IMR-90 (cell line): ENCODE measurements around the gene ALS2. TPM values are rescaled to one million over a fixed set of nuclear protein-coding genes. Genes with fewer than 3 reads are reported as not detected.
A peak's percentile ranks its signal among the peaks of the same experiment; 100 is the strongest.

Experiments used
- ATAC-seq: fragments of 200-7000 bp; cut with Tn5 transposase; 2 replicates; pipeline ENCODE4 v1.9.1; 2020; ENCODE audit warnings: low read depth, mild to moderate bottlenecking, moderate library complexity
- BruUV-seq: library from RNA; stranded (reverse); fragments of 400-500 nt; replicated peaks from 2 replicates; lab custom pipeline; 2021; lab: Mats Ljungman, UMichigan
- CTCF ChIA-PET: fragments of 300-600 bp; formaldehyde crosslinking; extraction: SDS; loops from one replicate; lab custom pipeline; 2021; ENCODE audit warnings: antibody characterized with exemption; lab: Yijun Ruan, JAX
- POLR2A ChIA-PET: fragments of 300-600 bp; sonication (Branson Sonifier 250); formaldehyde crosslinking; loops from one replicate; lab custom pipeline; 2022; ENCODE audit warnings: antibody characterized with exemption; ENCODE audit not compliant: unreplicated experiment; lab: Charles Lee
- DNase-seq: peaks from one replicate; pipeline ENCODE4 v3.0.0; 2013
- H2AFZ ChIP-seq: replicated peaks from 2 replicates; pipeline ENCODE3; 2013; ENCODE audit warnings: low read length, mild to moderate bottlenecking; ENCODE audit not compliant: poor library complexity
- H2AK5ac ChIP-seq: 2 replicates; pipeline ENCODE4 v1.6.1; 2013; ENCODE audit warnings: low read depth, low read length, inconsistent platforms
- H2AK9ac ChIP-seq: replicated peaks from 2 replicates; pipeline ENCODE3; 2013; ENCODE audit warnings: mild to moderate bottlenecking, low read depth, low read length, moderate library complexity; ENCODE audit not compliant: poor library complexity
- H2BK120ac ChIP-seq: 2 replicates; pipeline ENCODE4 v1.6.1; 2013; ENCODE audit warnings: low read depth, low read length, inconsistent platforms
- H2BK15ac ChIP-seq: 3 replicates; pipeline ENCODE4 v1.6.1; 2013; ENCODE audit warnings: low read depth, low read length, inconsistent platforms
- H2BK20ac ChIP-seq: 2 replicates; pipeline ENCODE4 v1.6.1; 2013; ENCODE audit warnings: low read depth, mild to moderate bottlenecking, inconsistent platforms, low read length, moderate library complexity
- H2BK5ac ChIP-seq: 2 replicates; pipeline ENCODE4 v1.6.1; 2013; ENCODE audit warnings: mild to moderate bottlenecking, low read depth, low read length, inconsistent platforms; ENCODE audit not compliant: poor library complexity, severe bottlenecking
- H3K14ac ChIP-seq: replicated peaks from 2 replicates; pipeline ENCODE4 v1.6.1; 2013; ENCODE audit warnings: low read depth, low read length, inconsistent platforms
- H3K18ac ChIP-seq: 2 replicates; pipeline ENCODE4 v1.6.1; 2013; ENCODE audit warnings: low read depth, low read length, control low read depth
- H3K23ac ChIP-seq: 2 replicates; pipeline ENCODE4 v1.6.1; 2013; ENCODE audit warnings: low read depth, low read length, inconsistent platforms
- H3K27ac ChIP-seq: 2 replicates; pipeline ENCODE4 v1.5.1; 2013; ENCODE audit warnings: mild to moderate bottlenecking, control low read depth, low read length; ENCODE audit not compliant: insufficient read depth
- H3K27me3 ChIP-seq: 2 replicates; pipeline ENCODE4 v1.6.1; 2013; ENCODE audit warnings: low read length; ENCODE audit not compliant: control insufficient read depth, insufficient read depth
- H3K36me3 ChIP-seq: 2 replicates; pipeline ENCODE4 v1.6.1; 2013; ENCODE audit warnings: low read length, mixed read lengths; ENCODE audit not compliant: control insufficient read depth, insufficient read depth
- H3K4ac ChIP-seq: 2 replicates; pipeline ENCODE4 v1.6.1; 2013; ENCODE audit warnings: low read depth, low read length, inconsistent platforms
- H3K4me1 ChIP-seq: 2 replicates; pipeline ENCODE4 v1.6.1; 2013; ENCODE audit warnings: low read length, mixed read lengths; ENCODE audit not compliant: control insufficient read depth, insufficient read depth
- H3K4me2 ChIP-seq: 2 replicates; pipeline ENCODE4 v1.6.1; 2013; ENCODE audit warnings: low read depth, mild to moderate bottlenecking, control low read depth, low read length, moderate library complexity
- H3K4me3 ChIP-seq: 2 replicates; pipeline ENCODE4 v1.5.1; 2013; ENCODE audit warnings: low read depth, mild to moderate bottlenecking, control low read depth, low read length, moderate library complexity; ENCODE audit not compliant: insufficient read depth
- H3K56ac ChIP-seq: 2 replicates; pipeline ENCODE4 v1.6.1; 2013; ENCODE audit warnings: low read length, inconsistent platforms; ENCODE audit not compliant: insufficient read depth; ENCODE audit errors: extremely low read depth
- H3K79me1 ChIP-seq, 2 experiments: 2 replicates each; pipeline ENCODE4 v1.6.1; 2013; ENCODE audit warnings: low read length in 2 of 2, inconsistent platforms in 1 of 2, low read depth in 1 of 2
- H3K9ac ChIP-seq: 2 replicates; pipeline ENCODE4 v1.6.1; 2013; ENCODE audit warnings: low read depth, low read length, control low read depth
- H3K9me1 ChIP-seq: 2 replicates; pipeline ENCODE4 v1.6.1; 2013; ENCODE audit warnings: low read length, inconsistent platforms; ENCODE audit not compliant: insufficient read depth
- H3K9me3 ChIP-seq: 2 replicates; pipeline ENCODE4 v1.6.1; 2013; ENCODE audit warnings: low read length; ENCODE audit not compliant: control insufficient read depth, insufficient read depth
- H4K20me1 ChIP-seq: 2 replicates; pipeline ENCODE4 v1.6.1; 2013; ENCODE audit warnings: low read length, inconsistent platforms; ENCODE audit not compliant: insufficient read depth
- H4K5ac ChIP-seq: 2 replicates; pipeline ENCODE4 v1.6.1; 2013; ENCODE audit warnings: mild to moderate bottlenecking, low read depth, low read length, control low read depth
- H4K8ac ChIP-seq, 2 experiments: 2 replicates each; pipeline ENCODE4 v1.6.1; 2013; ENCODE audit warnings: low read depth in 2 of 2, low read length in 2 of 2, control low read depth in 1 of 2, inconsistent platforms in 1 of 2
- H4K91ac ChIP-seq: 2 replicates; pipeline ENCODE4 v1.6.1; 2013; ENCODE audit warnings: low read depth, low read length, inconsistent platforms; ENCODE audit not compliant: insufficient read depth
- FOS ChIP-seq: fragments of 150-350 bp; IDR thresholded peaks from 2 replicates; pipeline ENCODE4 v1.6.1; 2016; ENCODE audit warnings: low read depth, low read length
- MXI1 ChIP-seq: IDR thresholded peaks from 2 replicates; pipeline ENCODE4 v1.6.1; 2012; ENCODE audit warnings: low read depth, mild to moderate bottlenecking, low read length, moderate library complexity, borderline replicate concordance
- RFX5 ChIP-seq: IDR thresholded peaks from 2 replicates; pipeline ENCODE4 v1.8.0; 2012; ENCODE audit warnings: low read depth, mild to moderate bottlenecking, low read length, moderate library complexity
- SMC3 ChIP-seq: fragments of 150-350 bp; IDR thresholded peaks from 2 replicates; pipeline ENCODE4 v1.6.1; 2016; ENCODE audit warnings: low read depth, mild to moderate bottlenecking, antibody characterized with exemption, low read length, moderate library complexity
- WGBS, 2 experiments: methylation state at CpG; one replicate each; pipeline versions ENCODE4 v1.1.5 to v1.1.7; 2013; ENCODE audit warnings: missing lambda C conversion rate in 2 of 2; ENCODE audit not compliant: insufficient read length in 1 of 2; ENCODE audit errors: extremely low coverage in 2 of 2; 5-methylcytosine and 5-hydroxymethylcytosine counted together
- dilution Hi-C: fragments of 300-500 bp; cut with HindIII; formaldehyde crosslinking; loops from one replicate; pipeline ENCODE4 v1.14.3; 2018; ENCODE audit warnings: low sequenced_read_pairs; ENCODE audit not compliant: unreplicated experiment
- in situ Hi-C: fragments of 300-500 bp; cut with MboI; formaldehyde crosslinking; loops from 3 replicates; pipeline ENCODE4 v1.14.3; 2019; ENCODE audit warnings: low sequenced_read_pairs, inconsistent platforms, mixed read lengths
- intact Hi-C: fragments of 100-400 bp; cut with micrococcal nuclease; formaldehyde crosslinking; loops from 2 replicates; pipeline ENCODE4 v1.10.0; 2022
- polyA plus RNA-seq, 3 experiments: library from polyadenylated mRNA; depleted of rRNA; stranded (reverse); fragments of >200 nt; gene quantifications; 2 replicates each; pipeline ENCODE4 v1.2.3, GENCODE V29; 2012; ENCODE audit warnings: low replicate concordance in 1 of 3
- total RNA-seq: library from RNA; depleted of rRNA; stranded (reverse); fragments of >200 nt; gene quantifications from 2 replicates; pipeline ENCODE4 v1.2.3, GENCODE V29; 2012
- TF ChIP-seq, protein P1 (sequence below): fragments of 150-350 bp; IDR thresholded peaks from 2 replicates; pipeline ENCODE4 v1.6.1; 2017; ENCODE audit warnings: mild to moderate bottlenecking, antibody characterized with exemption, low read length, low read depth
- TF ChIP-seq, protein P2 (sequence below): conservative IDR thresholded peaks from 2 replicates; pipeline ENCODE4 v1.5.1; 2012; ENCODE audit warnings: mild to moderate bottlenecking, low read depth, low read length, improper control_type of control experiment

Gene ALS2
- total and polyA plus RNA-seq, 2 of the 4 experiments (the other 2 are of a cell fraction), result 14.4 to 42.3 TPM

GRCh38 chr2:201821080-201821479 lies 40.3 kb upstream of the ALS2 start:
- Histone ChIP-seq H3K4me2 (no peak overlapping the region), H4K91ac (no peak overlapping the region), H4K8ac (no peak overlapping the region), H3K9ac (no peak overlapping the region), H3K4me3 (no peak overlapping the region), H3K36me3 (no peaks in the 10 kb centered on the region; the same call in 1 of the 2 replicates), H2AK9ac (no peak overlapping the region), H3K27ac (no peak overlapping the region), H3K4ac (no peak overlapping the region), H3K14ac (no peak overlapping the region), H4K5ac (no peak overlapping the region), H3K23ac (no peak overlapping the region), H2AK5ac (no peak overlapping the region), H3K56ac (no peak overlapping the region), H2AFZ (no peak overlapping the region), H2BK120ac (no peak overlapping the region), H2BK5ac (no peak overlapping the region), H2BK15ac (no peak overlapping the region), H3K9me3 (no peaks in the 10 kb centered on the region), H3K18ac (no peak overlapping the region), H2BK20ac (no peak overlapping the region), H3K9me1 (0 out of 2 replicates have a peak, but pooled peaks cover 4% of the 10 kb centered on the region), H3K4me1 (peaks cover 2% of the 10 kb centered on the region; the same call in 1 of the 2 replicates), H3K27me3 (no peaks in the 10 kb centered on the region), H4K20me1 (no peaks in the 10 kb centered on the region), H3K79me1 (no peaks in the 10 kb centered on the region)
- no peak for ATAC-seq
- CTCF ChIA-PET, result interaction anchor here (1.0 kb wide), 1 partner anchor 9 kb away, joined by 4 read pairs; no protein-coding TSS in a partner anchor
- intact Hi-C loops, result no loop called here
- in situ Hi-C loops, result no loop called here
- POLR2A ChIA-PET, result no interaction called here
- 92% methylated on average over 2 of the region's 5 CpGs; no CpG with 5 or more reads in 1 of the 2 experiments for WGBS, 2 experiments
- dilution Hi-C loops, result no loop called here
- no TSS peak for BruUV-seq
- TF ChIP-seq FOS (no peak), RFX5 (no peak), MXI1 (no peak), SMC3 (no peak)
- TF ChIP-seq, protein P1, sequence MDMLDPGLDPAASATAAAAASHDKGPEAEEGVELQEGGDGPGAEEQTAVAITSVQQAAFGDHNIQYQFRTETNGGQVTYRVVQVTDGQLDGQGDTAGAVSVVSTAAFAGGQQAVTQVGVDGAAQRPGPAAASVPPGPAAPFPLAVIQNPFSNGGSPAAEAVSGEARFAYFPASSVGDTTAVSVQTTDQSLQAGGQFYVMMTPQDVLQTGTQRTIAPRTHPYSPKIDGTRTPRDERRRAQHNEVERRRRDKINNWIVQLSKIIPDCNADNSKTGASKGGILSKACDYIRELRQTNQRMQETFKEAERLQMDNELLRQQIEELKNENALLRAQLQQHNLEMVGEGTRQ, result peak; percentile 37; the same call in 1 of the 2 replicates
- TF ChIP-seq, protein P2, sequence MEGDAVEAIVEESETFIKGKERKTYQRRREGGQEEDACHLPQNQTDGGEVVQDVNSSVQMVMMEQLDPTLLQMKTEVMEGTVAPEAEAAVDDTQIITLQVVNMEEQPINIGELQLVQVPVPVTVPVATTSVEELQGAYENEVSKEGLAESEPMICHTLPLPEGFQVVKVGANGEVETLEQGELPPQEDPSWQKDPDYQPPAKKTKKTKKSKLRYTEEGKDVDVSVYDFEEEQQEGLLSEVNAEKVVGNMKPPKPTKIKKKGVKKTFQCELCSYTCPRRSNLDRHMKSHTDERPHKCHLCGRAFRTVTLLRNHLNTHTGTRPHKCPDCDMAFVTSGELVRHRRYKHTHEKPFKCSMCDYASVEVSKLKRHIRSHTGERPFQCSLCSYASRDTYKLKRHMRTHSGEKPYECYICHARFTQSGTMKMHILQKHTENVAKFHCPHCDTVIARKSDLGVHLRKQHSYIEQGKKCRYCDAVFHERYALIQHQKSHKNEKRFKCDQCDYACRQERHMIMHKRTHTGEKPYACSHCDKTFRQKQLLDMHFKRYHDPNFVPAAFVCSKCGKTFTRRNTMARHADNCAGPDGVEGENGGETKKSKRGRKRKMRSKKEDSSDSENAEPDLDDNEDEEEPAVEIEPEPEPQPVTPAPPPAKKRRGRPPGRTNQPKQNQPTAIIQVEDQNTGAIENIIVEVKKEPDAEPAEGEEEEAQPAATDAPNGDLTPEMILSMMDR, result no peak
- DNase-seq, result no peak
